ENCODE data around the gene C2orf74.
"Not testable (repeated sequence)": the region's sequence is repeated elsewhere in the genome, so short reads cannot be mapped to it uniquely, and the experiment has no call there.

Gene C2orf74

DNA sequence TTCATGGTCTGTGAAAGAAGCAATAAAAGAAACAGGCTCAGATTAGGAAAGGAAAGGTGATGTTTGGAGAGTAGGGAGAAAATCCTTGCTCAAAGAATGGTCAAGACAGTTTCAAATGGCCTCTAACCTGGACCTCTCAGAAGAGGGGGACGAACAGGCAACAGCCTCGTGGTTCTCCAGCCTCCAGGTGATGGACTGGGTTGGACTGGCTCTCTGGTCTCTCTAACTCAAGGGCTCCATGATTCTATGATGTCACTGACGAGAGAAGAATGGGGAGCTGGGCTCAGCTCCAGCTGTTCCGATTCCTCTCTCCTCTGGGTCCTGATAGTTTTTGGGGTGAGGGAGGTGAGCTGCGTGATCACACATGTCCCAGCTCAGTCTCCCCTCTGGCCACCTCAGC is at the start of gene C2orf74:
Gene C2orf74, plus strand, starts transcription at position 301 of the 400 bp plus-strand sequence. CDS start 327 bp downstream, outside the sequence.
- no peak within 1 kb of the TSS for H3K4me3 Mint-ChIP-seq
- peaks cover 3% of the 10 kb centered on the region for H3K27me3 Mint-ChIP-seq (ENCODE audit: low read depth)
- H3K9me3 Mint-ChIP-seq, result peaks cover 6% of the 10 kb centered on the region
- H3K4me1 Mint-ChIP-seq, result no peaks in the 10 kb centered on the region
- no peak within 1 kb of the TSS for H3K27ac Mint-ChIP-seq
- TF ChIP-seq, protein P1, sequence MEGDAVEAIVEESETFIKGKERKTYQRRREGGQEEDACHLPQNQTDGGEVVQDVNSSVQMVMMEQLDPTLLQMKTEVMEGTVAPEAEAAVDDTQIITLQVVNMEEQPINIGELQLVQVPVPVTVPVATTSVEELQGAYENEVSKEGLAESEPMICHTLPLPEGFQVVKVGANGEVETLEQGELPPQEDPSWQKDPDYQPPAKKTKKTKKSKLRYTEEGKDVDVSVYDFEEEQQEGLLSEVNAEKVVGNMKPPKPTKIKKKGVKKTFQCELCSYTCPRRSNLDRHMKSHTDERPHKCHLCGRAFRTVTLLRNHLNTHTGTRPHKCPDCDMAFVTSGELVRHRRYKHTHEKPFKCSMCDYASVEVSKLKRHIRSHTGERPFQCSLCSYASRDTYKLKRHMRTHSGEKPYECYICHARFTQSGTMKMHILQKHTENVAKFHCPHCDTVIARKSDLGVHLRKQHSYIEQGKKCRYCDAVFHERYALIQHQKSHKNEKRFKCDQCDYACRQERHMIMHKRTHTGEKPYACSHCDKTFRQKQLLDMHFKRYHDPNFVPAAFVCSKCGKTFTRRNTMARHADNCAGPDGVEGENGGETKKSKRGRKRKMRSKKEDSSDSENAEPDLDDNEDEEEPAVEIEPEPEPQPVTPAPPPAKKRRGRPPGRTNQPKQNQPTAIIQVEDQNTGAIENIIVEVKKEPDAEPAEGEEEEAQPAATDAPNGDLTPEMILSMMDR (IDR thresholded peaks at IDR 0.05; ENCODE audit: unreplicated experiment in 3 of 3), result no peak
- H3K36me3 Mint-ChIP-seq (ENCODE audit: low read depth), result peaks cover 67% of the 10 kb centered on the region

DNA sequence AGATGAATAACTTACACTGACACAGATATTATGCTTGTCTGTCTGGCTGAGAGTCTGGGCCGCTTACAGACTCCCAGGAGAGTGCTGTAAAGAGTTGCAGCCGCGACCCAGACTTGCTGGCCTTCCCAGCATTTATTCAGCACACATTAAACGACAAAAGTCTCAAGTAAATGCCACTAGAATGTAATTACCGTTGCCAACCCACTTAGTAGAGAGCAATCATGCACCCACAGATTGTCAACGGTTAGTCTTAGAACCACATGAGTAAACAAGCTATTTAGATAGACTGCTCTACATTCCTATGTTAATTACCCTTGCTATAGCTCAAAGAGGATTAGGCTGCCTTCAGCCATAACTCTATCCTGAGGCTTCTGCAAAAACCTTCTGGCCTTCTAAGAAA is 47.8 kb upstream of the C2orf74 start:
- Mint-ChIP-seq H3K27ac (no peak overlapping the region), H3K4me1 (no peaks in the 10 kb centered on the region), H3K9me3 (peaks cover 11% of the 10 kb centered on the region), H3K4me3 (no peak overlapping the region), H3K36me3 (ENCODE audit: low read depth) (peaks cover 78% of the 10 kb centered on the region), H3K27me3 (ENCODE audit: low read depth) (no peaks in the 10 kb centered on the region)
- TF ChIP-seq, protein P1 (IDR thresholded peaks at IDR 0.05; ENCODE audit: unreplicated experiment in 3 of 3), result no peak

- TF ChIP-seq, protein P1 (IDR thresholded peaks at IDR 0.05; ENCODE audit: unreplicated experiment in 3 of 3), result no peak
- H3K9me3 Mint-ChIP-seq, result peaks cover 11% of the 10 kb centered on the region
- H3K36me3 Mint-ChIP-seq (ENCODE audit: low read depth), result peaks cover 77% of the 10 kb centered on the region
- no peak overlapping the region for H3K27ac Mint-ChIP-seq
- no peaks in the 10 kb centered on the region for H3K4me1 Mint-ChIP-seq
- H3K27me3 Mint-ChIP-seq (ENCODE audit: low read depth), result no peaks in the 10 kb centered on the region
- no peak overlapping the region for H3K4me3 Mint-ChIP-seq
Observed at GRCh38 chr2:61116302-61116701, 45.7 kb upstream of the C2orf74 start.

DNA sequence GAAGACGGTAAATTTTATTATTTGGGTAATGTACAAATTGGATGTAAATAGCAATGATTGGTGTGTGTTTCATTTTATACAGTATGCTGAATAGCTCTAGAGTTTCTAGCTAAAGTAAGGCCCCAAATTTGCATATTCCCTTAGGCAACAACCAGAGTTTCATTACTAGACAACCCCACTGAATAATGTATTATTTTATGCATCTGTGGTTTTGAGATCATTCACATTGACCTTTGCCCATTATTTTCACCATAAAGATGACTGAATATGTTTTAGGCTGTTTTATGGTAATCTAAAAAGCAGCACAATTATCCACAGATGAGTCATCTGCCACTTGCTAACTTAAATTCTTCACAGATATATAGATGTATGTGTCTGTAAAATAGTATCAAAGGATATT is 44.5 kb upstream of the C2orf74 start:
- H3K27me3 Mint-ChIP-seq (ENCODE audit: low read depth), result no peaks in the 10 kb centered on the region
- H3K4me1 Mint-ChIP-seq, result no peaks in the 10 kb centered on the region
- H3K9me3 Mint-ChIP-seq, result peaks cover 11% of the 10 kb centered on the region
- H3K4me3 Mint-ChIP-seq, result no peak overlapping the region
- peaks cover 64% of the 10 kb centered on the region for H3K36me3 Mint-ChIP-seq (ENCODE audit: low read depth)
- no peak overlapping the region for H3K27ac Mint-ChIP-seq
- TF ChIP-seq, protein P1 (IDR thresholded peaks at IDR 0.05; ENCODE audit: unreplicated experiment in 3 of 3), result no peak

- Mint-ChIP-seq H3K36me3 (ENCODE audit: low read depth) (peaks cover 17% of the 10 kb centered on the region), H3K4me1 (no peaks in the 10 kb centered on the region), H3K27ac (no peak overlapping the region), H3K4me3 (no peak overlapping the region), H3K27me3 (ENCODE audit: low read depth) (no peaks in the 10 kb centered on the region), H3K9me3 (peaks cover 6% of the 10 kb centered on the region)
- TF ChIP-seq, protein P1 (IDR thresholded peaks at IDR 0.05; ENCODE audit: unreplicated experiment in 3 of 3), result no peak
Observed at GRCh38 chr2:61125123-61125710, 36.8 kb upstream of the C2orf74 start.

DNA sequence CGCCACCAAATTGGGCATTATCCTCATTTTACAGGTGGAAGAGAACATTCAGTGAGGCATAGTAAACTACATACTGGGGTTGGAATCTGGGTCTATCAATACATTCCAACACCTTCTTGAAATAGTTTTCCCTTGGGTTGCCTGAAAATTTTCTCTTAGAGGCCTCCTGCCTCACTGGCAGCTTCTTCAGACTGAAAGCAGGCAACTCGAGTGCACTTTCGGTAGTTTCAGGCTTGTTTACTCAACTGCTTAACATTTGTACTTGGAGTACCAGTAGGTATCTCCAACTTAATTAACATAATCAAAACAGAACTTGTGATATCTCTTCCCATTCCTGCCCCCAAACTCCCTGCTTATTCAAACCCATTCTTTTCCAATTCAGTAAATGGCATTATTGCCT is 36.2 kb upstream of the C2orf74 start:
- no peaks in the 10 kb centered on the region for H3K27me3 Mint-ChIP-seq (ENCODE audit: low read depth)
- TF ChIP-seq, protein P1 (IDR thresholded peaks at IDR 0.05; ENCODE audit: unreplicated experiment in 3 of 3), result no peak
- no peaks in the 10 kb centered on the region for H3K4me1 Mint-ChIP-seq
- H3K27ac Mint-ChIP-seq, result no peak overlapping the region
- peaks cover 11% of the 10 kb centered on the region for H3K36me3 Mint-ChIP-seq (ENCODE audit: low read depth)
- peaks cover 6% of the 10 kb centered on the region for H3K9me3 Mint-ChIP-seq
- H3K4me3 Mint-ChIP-seq, result no peak overlapping the region

DNA sequence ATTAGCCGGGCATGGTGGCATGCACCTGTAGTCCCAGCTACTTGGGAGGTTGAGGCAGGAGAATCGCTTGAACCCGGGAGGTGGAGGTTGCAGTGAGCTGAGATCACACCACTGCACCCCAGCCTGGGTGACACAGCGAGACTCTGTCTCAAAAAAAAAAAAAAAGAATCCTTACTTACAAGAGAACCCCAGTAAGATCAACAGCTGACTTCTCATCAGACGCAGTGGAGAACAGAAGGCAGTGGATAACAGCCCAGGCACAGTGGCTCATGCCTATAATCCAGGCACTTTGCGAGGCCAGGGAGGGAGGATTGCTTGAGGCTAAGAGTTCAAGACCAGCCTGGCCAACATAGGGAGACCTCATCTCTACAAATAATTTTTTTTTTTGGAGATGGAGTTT is 33.9 kb upstream of the C2orf74 start:
- H3K9me3 Mint-ChIP-seq; H3K4me1 Mint-ChIP-seq; H3K27ac Mint-ChIP-seq; H3K27me3 Mint-ChIP-seq (ENCODE audit: low read depth); H3K4me3 Mint-ChIP-seq: not testable (repeated sequence)
- H3K36me3 Mint-ChIP-seq (ENCODE audit: low read depth), result peaks cover 10% of the 10 kb centered on the region
